ENCODE data around the gene CATSPERZ.

DNA sequence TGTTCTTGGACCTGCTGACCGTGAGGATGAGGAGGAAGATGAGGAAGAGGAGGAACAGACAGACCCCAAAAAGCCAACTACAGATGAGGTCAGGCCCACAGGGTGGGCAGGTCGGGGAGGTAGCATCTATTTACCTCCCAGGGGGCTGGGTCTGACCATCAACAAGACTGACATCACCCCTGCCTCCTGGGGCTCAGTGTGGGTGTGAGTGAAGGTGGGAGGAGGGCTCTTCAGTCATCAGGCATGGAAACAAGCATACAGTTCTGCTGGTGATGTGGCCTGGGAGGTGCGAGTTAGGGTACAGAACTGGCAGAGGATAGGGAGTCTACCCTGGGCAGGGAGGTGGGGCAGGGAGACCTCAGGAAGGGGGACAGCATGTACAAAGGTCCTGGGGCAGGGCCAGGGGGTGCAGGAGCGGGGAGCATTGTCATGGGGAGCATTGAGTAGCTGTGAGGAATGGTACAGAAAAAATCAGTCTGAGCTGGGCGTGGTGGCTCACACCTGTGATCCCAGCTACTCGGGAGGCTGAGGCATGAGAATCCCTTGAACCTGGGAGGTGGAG lies 39.9 kb upstream of the CATSPERZ start:
- TF ChIP-seq, protein P1, sequence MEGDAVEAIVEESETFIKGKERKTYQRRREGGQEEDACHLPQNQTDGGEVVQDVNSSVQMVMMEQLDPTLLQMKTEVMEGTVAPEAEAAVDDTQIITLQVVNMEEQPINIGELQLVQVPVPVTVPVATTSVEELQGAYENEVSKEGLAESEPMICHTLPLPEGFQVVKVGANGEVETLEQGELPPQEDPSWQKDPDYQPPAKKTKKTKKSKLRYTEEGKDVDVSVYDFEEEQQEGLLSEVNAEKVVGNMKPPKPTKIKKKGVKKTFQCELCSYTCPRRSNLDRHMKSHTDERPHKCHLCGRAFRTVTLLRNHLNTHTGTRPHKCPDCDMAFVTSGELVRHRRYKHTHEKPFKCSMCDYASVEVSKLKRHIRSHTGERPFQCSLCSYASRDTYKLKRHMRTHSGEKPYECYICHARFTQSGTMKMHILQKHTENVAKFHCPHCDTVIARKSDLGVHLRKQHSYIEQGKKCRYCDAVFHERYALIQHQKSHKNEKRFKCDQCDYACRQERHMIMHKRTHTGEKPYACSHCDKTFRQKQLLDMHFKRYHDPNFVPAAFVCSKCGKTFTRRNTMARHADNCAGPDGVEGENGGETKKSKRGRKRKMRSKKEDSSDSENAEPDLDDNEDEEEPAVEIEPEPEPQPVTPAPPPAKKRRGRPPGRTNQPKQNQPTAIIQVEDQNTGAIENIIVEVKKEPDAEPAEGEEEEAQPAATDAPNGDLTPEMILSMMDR (IDR thresholded peaks at IDR 0.05), result no peak
- no peak for TF ChIP-seq POLR2A (IDR thresholded peaks at IDR 0.05)
- no peak for TF ChIP-seq EP300 (IDR thresholded peaks at IDR 0.05)
- no peak for TF ChIP-seq POLR2AphosphoS5 (IDR thresholded peaks at IDR 0.05)
